ENCODE measurements around the gene TIMP1. TPM values are rescaled to one million over a fixed set of nuclear protein-coding genes. Genes with fewer than 3 reads are reported as not detected.

TIMP1 gene
- total RNA-seq, 1 experiment from 2014 or later: 330 TPM

- Histone ChIP-seq H3K27ac (no peak overlapping the region), H3K36me3 (no peaks in the 10 kb centered on the region), H3K4me3 (no peak overlapping the region), H3K9me3 (replicated peaks) (no peaks in the 10 kb centered on the region), H3K27me3 (replicated peaks) (no peaks in the 10 kb centered on the region), H3K4me1 (replicated peaks) (peaks cover 60% of the 10 kb centered on the region)
- DNase-seq (ENCODE audit: low read depth in 1 of 2, low spot score in 2 of 2): no peak
These were observed 4.3 kb upstream of the TIMP1 start for GRCh38 chrX:47577901-47578300.

GRCh38 chrX:47578692-47579091 lies 3.5 kb upstream of the TIMP1 start:
- DNase-seq (ENCODE audit: low read depth in 1 of 2, low spot score in 2 of 2): no peak
- Histone ChIP-seq H3K4me3 (no peak overlapping the region), H3K4me1 (replicated peaks) (peaks cover 55% of the 10 kb centered on the region), H3K36me3 (0 out of 2 replicates have a peak, but pooled peaks cover 3% of the 10 kb centered on the region), H3K9me3 (replicated peaks) (no peaks in the 10 kb centered on the region), H3K27ac (peak overlapping the region; percentile 22; the same call in 1 of the 2 replicates), H3K27me3 (replicated peaks) (no peaks in the 10 kb centered on the region)

DNA sequence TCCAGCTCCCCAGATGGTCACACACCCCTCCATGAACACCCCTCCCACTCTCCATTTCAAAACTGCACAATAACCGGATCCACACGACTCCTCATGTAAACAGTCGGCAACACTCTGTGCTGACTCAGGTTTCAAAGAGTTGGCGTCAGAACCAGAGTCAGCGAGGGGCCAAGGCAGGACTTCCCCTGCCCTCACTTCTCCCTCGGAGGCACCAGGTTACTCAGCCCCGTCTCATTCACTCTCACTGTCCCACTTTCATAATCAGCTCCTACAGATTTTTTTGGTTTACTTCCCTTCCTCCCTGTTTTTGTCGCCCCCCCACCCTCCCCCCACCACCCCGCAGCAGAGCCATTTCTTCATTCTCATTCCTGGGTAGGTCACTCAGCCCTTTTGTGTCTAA lies 2.7 kb upstream of the TIMP1 start:
- Histone ChIP-seq H3K9me3 (replicated peaks) (no peaks in the 10 kb centered on the region), H3K36me3 (peaks cover 6% of the 10 kb centered on the region), H3K27me3 (replicated peaks) (no peaks in the 10 kb centered on the region), H3K27ac (peak overlapping the region; percentile 22; the same call in 1 of the 2 replicates), H3K4me1 (replicated peaks) (peaks cover 47% of the 10 kb centered on the region), H3K4me3 (no peak overlapping the region)
- DNase-seq (ENCODE audit: low read depth in 1 of 2, low spot score in 2 of 2): peak; percentile 53 to 62

DNA sequence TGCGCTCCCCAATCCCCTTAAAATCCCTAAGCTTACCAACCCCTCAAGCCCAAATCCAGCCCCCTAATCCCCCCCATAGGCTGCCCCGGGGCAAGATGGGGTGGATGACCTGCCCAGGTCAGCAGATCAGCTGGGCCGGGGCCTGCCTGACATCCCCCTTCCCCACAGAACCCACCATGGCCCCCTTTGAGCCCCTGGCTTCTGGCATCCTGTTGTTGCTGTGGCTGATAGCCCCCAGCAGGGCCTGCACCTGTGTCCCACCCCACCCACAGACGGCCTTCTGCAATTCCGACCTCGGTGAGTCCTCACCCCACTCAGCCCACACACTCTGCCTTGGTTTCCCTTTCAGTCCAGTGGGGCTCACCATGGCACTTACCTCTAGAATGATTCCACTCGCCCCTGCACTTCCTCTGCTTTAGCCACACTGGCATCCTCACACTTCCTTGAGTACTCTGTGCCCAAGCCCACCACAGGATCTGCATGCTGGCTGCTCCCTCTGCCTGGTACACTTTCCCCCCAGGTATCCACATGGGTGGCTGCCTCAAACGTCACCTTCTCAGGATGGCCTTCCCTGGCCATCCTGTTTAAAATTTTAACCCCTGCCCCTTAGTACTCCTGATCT lies 1.1 kb downstream of the TIMP1 start:
- Histone ChIP-seq H3K36me3 (peaks cover 21% of the 10 kb centered on the region), H3K9me3 (replicated peaks) (no peaks in the 10 kb centered on the region), H3K4me1 (replicated peaks) (peaks cover 24% of the 10 kb centered on the region), H3K4me3 (peak overlapping the region; percentile 61), H3K27ac (no peak overlapping the region), H3K27me3 (replicated peaks) (no peaks in the 10 kb centered on the region)
- DNase-seq (ENCODE audit: low read depth in 1 of 2, low spot score in 2 of 2): no peak

DNA sequence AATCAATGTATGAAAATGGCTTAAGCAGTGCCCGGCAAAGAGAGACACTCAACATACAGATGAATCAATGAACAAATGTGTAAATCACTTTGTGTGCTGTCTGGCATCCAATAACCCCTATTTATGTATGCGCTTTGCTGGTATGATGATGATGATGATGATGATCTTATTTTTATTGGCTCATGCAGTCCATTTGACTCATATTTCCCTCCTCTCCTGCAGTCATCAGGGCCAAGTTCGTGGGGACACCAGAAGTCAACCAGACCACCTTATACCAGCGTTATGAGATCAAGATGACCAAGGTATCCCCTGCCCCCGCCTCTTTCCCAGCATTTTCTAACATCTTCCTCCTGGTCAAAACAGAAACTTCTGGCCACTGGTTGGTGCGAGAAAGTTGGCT lies 2.5 kb downstream of the TIMP1 start:
- Histone ChIP-seq H3K36me3 (peaks cover 21% of the 10 kb centered on the region), H3K27ac (no peak overlapping the region), H3K9me3 (replicated peaks) (no peaks in the 10 kb centered on the region), H3K27me3 (replicated peaks) (no peaks in the 10 kb centered on the region), H3K4me3 (no peak overlapping the region), H3K4me1 (replicated peaks) (peaks cover 13% of the 10 kb centered on the region)
- no peak for DNase-seq (ENCODE audit: low read depth in 1 of 2, low spot score in 2 of 2)

GRCh38 chrX:47585273-47585672 lies 3.0 kb downstream of the TIMP1 start:
- Histone ChIP-seq H3K4me3 (no peak overlapping the region), H3K9me3 (replicated peaks) (no peaks in the 10 kb centered on the region), H3K36me3 (peaks cover 21% of the 10 kb centered on the region), H3K27me3 (replicated peaks) (no peaks in the 10 kb centered on the region), H3K27ac (no peak overlapping the region), H3K4me1 (replicated peaks) (peaks cover 10% of the 10 kb centered on the region)
- no peak for DNase-seq (ENCODE audit: low read depth in 1 of 2, low spot score in 2 of 2)

GRCh38 chrX:47586043-47586787 lies 4.0 kb downstream of the TIMP1 start:
- Histone ChIP-seq H3K36me3 (peaks cover 21% of the 10 kb centered on the region), H3K4me3 (no peak overlapping the region), H3K4me1 (replicated peaks) (peaks cover 10% of the 10 kb centered on the region), H3K9me3 (replicated peaks) (no peaks in the 10 kb centered on the region), H3K27ac (no peak overlapping the region), H3K27me3 (replicated peaks) (no peaks in the 10 kb centered on the region)
- DNase-seq (ENCODE audit: low read depth in 1 of 2, low spot score in 2 of 2): no peak

GRCh38 chrX:47587091-47587891 lies 5.1 kb downstream of the TIMP1 start:
- no peak for DNase-seq (ENCODE audit: low read depth in 1 of 2, low spot score in 2 of 2)
- Histone ChIP-seq H3K4me1 (replicated peaks) (peaks cover 3% of the 10 kb centered on the region; the same call in 1 of the 2 replicates), H3K27me3 (replicated peaks) (no peaks in the 10 kb centered on the region), H3K36me3 (peaks cover 21% of the 10 kb centered on the region), H3K9me3 (replicated peaks) (no peaks in the 10 kb centered on the region), H3K27ac (no peak overlapping the region), H3K4me3 (no peak overlapping the region)

- Histone ChIP-seq H3K27me3 (replicated peaks) (no peaks in the 10 kb centered on the region), H3K27ac (no peak overlapping the region), H3K36me3 (peaks cover 21% of the 10 kb centered on the region), H3K4me3 (no peak overlapping the region), H3K9me3 (replicated peaks) (no peaks in the 10 kb centered on the region), H3K4me1 (replicated peaks) (peaks cover 3% of the 10 kb centered on the region; the same call in 1 of the 2 replicates)
- no peak for DNase-seq (ENCODE audit: low read depth in 1 of 2, low spot score in 2 of 2)
These were observed 5.9 kb downstream of the TIMP1 start for GRCh38 chrX:47587906-47588735.

DNA sequence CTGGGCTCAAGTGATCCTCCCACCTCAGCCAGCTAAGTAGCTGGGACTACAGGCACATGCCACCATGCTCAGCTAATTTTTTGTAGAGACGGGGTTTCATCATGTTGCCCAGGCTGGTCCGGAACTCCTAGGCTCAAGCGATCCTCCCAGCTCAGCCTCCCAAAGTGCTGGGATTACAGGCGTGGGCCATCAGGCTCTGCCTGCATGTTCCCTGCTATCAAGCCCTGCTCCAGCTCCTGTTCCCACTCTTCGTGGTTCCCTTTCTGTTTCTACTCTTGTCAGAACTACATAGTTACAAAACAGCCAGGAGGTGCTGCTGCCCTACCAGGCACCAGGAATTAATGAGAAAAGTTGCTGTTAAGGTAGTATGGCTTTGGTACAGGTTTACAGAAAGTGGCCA lies 8.7 kb downstream of the TIMP1 start:
- no peak overlapping the region for H3K4me3 ChIP-seq
- no peaks in the 10 kb centered on the region for H3K4me1 ChIP-seq (replicated peaks)
- no peaks in the 10 kb centered on the region for H3K27me3 ChIP-seq (replicated peaks)
- no peak overlapping the region for H3K27ac ChIP-seq
- H3K36me3 ChIP-seq: peaks cover 5% of the 10 kb centered on the region
- no peaks in the 10 kb centered on the region for H3K9me3 ChIP-seq (replicated peaks)
- DNase-seq (ENCODE audit: low read depth in 1 of 2, low spot score in 2 of 2): no peak

DNA sequence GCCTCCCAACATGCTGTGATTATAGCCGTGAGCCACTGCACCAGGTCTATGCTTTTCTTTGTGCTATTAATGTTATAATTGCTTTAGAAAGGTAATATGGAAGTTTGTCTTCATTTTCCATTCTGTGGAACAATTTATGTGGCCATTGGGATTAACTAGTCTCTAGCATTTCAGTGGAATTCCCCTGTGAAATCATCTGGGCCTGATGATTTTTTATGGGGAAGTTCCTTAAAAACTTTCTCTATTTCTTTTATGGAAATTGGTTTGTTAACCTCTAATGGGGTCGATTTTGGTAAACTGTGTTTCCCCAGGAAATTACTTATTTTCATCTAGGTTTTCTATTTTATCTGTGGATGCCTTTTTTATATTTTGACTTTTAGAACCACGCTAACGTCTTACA lies 11.3 kb downstream of the TIMP1 start:
- Histone ChIP-seq H3K4me1 (replicated peaks) (no peaks in the 10 kb centered on the region), H3K4me3 (no peak overlapping the region), H3K36me3 (no peaks in the 10 kb centered on the region), H3K27ac (no peak overlapping the region), H3K27me3 (replicated peaks) (no peaks in the 10 kb centered on the region), H3K9me3 (replicated peaks) (no peaks in the 10 kb centered on the region)
- no peak for DNase-seq (ENCODE audit: low read depth in 1 of 2, low spot score in 2 of 2)

DNA sequence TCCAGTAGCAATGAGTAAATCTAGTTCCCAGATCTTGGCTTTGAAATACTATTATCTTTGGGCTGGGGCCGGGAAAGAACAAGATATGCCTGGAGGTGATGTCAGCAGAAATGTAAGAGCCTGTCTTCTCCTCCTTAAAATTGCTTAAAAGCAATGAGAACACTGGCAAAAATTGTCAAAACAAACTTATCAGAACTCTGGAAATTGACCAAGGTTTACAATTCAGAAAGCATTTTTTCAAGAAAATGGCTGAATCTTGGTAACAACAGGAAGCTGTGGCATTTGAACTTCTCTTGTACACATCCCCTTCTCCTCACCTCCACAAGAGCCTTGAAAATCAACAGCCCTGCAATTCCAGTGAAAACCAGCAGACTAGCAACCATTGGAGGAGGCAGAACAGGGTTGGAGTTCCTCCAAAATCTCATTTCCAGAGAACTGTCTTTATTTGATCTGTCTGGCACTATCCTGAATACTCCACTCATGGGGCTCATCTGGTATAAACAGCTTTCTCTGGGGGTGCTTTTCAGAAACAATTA lies 13.5 kb downstream of the TIMP1 start:
- DNase-seq (ENCODE audit: low read depth in 1 of 2, low spot score in 2 of 2): no peak
- no peaks in the 10 kb centered on the region for H3K9me3 ChIP-seq (replicated peaks)

GRCh38 chrX:47596256-47596655 lies 14.0 kb downstream of the TIMP1 start:
- no peaks in the 10 kb centered on the region for H3K36me3 ChIP-seq
- H3K9me3 ChIP-seq (replicated peaks): no peaks in the 10 kb centered on the region
- H3K4me1 ChIP-seq (replicated peaks): no peaks in the 10 kb centered on the region
- H3K27ac ChIP-seq: no peak overlapping the region
- no peak for DNase-seq (ENCODE audit: low read depth in 1 of 2, low spot score in 2 of 2)
- no peak overlapping the region for H3K4me3 ChIP-seq
- H3K27me3 ChIP-seq (replicated peaks): no peaks in the 10 kb centered on the region

More for the DNA sequence above, 13.5 kb downstream of the TIMP1 start:
- no peaks in the 10 kb centered on the region for H3K4me1 ChIP-seq (replicated peaks)
- no peak overlapping the region for H3K27ac ChIP-seq
- H3K27me3 ChIP-seq (replicated peaks): no peaks in the 10 kb centered on the region
- H3K36me3 ChIP-seq: no peaks in the 10 kb centered on the region
- no peak overlapping the region for H3K4me3 ChIP-seq
